SK-N-MC (cell line): Measurements from ENCODE around the gene CASP2.

ENCODE experiments used
- EZH2 ChIP-seq: fragments of 200-600 bp; sonication (generic); IDR thresholded peaks from one replicate; pipeline ENCODE4 v1.6.1; 2017; ENCODE audit warnings: antibody characterized with exemption
- FOXP2 ChIP-seq: optimal IDR thresholded peaks from 2 replicates; pipeline ENCODE3; 2011; ENCODE audit warnings: mild to moderate bottlenecking, moderate library complexity; ENCODE audit not compliant: insufficient read depth; ENCODE audit errors: extremely low read length, control extremely low read depth
- POLR2AphosphoS5 ChIP-seq: IDR thresholded peaks from 2 replicates; pipeline ENCODE4 v1.6.1; 2012; ENCODE audit warnings: mild to moderate bottlenecking, low read depth, low read length, borderline replicate concordance

- TF ChIP-seq EZH2 (no peak), FOXP2 (no peak), POLR2AphosphoS5 (no peak)
These were observed 26.0 kb downstream of the CASP2 start for GRCh38 chr7:143314127-143314526.
